Erythroblast (primary cell): ENCODE results near the gene TP53AIP1.

Experiments used
- DNase-seq, 2 experiments: peaks; one replicate each; lab custom pipeline; 2025; lab: John Stamatoyannopoulos, UW
- GATA1 ChIP-seq: IDR thresholded peaks from 2 replicates; pipeline ENCODE4 v1.6.1; 2011; ENCODE audit warnings: low read depth, mild to moderate bottlenecking, control low read depth, low read length, moderate library complexity
- POLR2A ChIP-seq: IDR thresholded peaks from 2 replicates; pipeline ENCODE4 v1.6.1; 2011; ENCODE audit warnings: mild to moderate bottlenecking, low read length

The TP53AIP1 gene

DNA sequence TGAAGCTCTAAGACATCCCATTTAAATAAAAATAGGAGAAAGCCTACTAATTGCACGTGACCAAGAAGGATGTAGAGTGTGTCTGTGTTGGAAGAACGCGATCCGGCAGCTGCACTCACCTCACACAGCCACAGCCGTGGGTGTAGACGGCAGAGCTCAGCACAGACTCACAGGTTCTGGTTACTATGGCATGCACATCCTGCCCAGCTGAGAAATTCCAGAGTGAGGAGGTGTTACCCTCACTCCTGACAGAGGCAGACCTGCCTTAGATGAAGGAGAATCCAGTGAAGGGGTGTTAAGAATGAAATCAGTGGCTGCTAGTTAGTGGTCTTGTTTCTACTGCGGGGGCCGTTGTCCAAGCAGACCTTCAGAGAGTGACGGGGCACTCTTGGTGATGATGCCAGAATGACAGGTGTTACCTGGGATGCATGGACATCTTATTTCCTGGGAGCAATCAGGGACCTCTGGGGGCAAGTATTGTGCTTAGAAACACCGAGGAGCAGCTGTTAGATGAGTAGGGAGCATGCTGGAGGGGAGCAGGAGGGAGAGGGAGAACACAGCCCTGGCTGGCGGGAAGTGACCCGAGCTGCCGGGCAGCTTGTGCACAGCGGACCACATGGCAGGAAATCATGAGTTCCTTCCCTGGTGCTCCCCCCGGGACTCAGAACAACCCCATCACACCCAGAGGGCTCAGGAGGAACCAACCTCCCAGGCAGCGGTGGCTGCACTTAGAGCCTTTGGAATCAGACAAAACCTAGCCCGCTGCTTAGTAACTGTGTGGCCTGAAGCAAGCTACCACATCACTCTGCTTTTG lies 39.2 kb downstream of the TP53AIP1 start:
- TF ChIP-seq POLR2A (no peak), GATA1 (no peak)

DNA sequence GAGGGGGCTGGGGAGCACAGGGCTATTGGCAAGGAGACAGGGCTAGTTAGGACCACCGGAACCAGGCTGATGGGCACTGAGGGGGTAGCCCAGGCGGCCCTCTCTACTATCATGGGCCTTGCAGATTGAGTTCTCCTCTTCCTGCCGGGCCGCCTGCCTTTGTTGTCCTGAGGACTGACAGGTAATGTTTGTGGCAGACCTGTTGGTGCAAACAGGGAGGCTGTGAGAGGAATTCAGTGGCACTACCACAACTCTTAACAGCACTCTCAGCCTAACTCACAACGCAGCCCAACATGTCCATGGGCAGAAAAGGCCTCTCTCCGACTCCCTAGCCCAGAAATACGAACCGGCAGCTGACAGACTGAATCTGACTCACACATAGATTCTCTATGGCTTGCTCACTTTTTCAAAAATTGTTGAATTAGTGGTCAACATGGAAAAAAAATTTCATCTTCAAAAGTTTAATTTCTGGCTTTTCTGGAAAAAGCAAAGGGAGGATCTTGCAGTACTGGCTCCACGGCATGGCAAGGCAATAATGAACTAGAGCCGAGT lies 40.1 kb downstream of the TP53AIP1 start:
- DNase-seq = no peak
- TF ChIP-seq POLR2A (no peak), GATA1 (no peak)

More for the DNA sequence above, 39.2 kb downstream of the TP53AIP1 start:
- no peak for DNase-seq

DNA sequence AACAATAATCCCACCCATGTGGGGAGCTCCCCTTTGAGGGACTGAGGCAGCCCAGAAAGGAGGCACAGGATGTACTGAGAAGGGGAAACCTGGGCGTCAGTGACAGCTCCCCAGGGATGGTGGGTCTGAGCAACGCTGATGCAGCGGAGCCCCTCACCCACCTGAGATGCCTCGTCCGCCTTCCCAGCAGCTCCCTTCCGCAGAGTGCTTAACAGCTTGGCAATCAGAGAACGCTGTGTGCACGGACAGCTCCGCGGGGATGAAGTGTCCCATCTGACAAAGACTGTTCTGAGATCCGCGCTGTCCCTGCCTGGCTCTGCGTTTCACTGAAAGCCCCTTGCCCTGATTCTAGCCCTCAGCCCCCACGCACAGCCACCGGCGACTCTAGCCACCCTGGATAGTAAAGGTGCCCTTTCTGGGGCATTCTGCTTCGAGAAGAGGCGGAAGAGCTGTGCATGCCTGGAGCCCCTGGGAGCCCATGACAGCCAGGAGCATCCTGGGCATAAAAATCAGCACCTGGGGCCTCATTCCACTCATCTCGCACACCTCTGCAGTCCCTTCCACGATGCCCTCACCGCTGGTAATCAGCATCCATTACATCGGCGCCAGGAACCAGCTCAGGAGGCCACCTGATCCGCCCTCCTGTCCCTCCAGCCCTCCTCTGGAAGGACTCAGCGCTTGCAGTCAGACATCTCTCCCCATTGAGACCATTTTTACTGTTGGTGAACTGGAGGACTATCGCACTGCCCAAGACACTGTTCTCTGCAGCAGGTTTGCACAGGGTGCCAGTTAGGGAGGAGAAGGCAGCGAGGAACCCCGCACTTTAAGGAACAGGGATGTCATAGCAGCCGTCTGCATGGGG lies 40.8 kb downstream of the TP53AIP1 start:
- TF ChIP-seq GATA1 (no peak), POLR2A (no peak)
- DNase-seq = no peak

DNA sequence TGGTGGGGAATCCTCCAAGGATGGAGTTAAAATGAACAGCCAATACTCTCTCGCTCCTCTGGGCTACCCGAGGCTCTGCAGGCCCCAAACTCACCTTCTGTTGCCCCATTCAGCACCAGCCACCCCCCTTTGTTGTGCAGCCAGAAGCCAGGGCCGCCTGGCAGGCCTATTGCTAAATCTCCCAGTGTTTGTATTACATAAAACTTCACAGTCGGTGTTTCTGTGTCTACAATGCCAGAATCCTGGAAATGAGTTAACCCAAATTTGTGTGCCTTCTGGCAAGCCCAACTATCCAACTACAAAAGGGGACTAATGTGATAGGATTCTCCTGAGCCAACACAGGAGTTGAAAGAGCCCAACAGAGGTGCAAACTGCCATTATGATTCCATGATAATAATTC lies 42.2 kb downstream of the TP53AIP1 start:
- TF ChIP-seq POLR2A = no peak
- no peak for TF ChIP-seq GATA1
- DNase-seq = no peak

DNA sequence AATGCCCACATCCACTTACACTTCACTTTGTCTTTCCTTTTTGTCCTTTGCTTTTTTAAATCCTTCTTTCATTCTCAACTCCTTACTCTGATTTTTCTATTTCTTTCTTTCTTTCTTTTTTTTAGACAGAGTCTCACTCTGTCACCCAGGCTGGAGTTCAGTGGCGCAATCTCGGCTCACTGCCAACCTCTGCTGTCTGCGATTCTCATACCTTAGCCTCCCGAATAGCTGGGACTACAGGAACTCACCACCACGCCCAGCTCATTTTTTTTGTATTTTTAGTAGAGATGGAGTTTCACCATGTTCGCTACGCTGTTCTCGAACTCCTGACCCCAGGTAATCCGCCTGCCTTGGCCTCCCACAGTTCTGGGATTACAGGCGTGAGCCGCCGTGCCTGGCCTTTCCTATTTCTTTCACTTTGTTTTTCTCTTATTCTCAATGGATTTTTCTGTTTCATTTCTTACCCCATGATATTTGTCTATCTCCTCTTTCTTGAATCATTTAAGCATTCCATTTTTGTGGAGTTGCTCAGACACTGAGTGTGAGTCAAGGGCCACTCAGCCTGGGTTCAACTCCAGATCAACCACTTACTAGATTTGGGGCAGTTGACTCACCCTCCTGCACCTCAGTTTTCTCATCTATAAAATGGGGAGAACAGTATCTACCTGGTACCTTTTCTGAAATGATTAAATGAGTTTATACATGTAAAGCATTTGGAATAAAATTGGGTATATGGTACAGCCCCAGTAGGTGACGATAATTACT lies 43.9 kb downstream of the TP53AIP1 start:
- no peak for TF ChIP-seq GATA1
- no peak for TF ChIP-seq POLR2A
- DNase-seq = no peak

DNA sequence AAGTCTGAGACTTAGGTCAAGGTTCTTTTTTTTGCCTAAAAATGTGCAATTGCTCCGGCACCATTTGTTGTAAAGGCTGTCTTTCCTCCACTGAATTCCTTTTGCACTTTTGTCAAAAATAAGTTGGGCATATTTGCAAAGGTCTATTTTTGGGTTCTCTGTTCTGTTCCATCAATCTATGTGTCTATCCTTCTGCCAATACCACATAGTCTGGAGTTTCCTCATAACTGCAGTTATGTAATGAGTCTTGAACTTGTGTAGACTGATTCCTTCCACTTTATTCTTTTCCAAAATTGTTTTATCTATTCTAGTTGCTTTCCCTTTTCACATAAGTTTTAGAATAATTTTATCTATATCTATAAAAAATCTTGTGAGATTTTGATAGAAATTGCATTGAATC lies 44.8 kb downstream of the TP53AIP1 start:
- TF ChIP-seq POLR2A (no peak), GATA1 (no peak)
- no peak for DNase-seq

DNA sequence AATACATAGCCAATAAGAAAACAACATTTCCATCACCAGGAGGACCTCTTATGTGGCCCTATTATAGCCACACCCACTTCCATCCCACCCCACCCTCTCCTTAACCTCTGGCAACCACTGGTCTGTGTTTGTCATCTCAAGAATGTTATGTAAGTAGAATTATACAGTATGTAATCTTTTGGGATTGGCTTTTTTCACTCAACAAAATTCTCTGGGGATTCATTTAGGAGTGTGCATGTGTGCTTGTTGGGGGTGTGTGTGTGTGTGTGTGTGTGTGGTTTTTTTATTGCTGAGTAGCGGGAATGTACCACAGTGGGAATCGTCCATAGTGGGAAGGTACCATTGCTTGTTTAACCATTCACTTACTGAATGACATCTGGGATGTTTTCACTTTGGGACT lies 46.3 kb downstream of the TP53AIP1 start:
- DNase-seq = no peak
- TF ChIP-seq POLR2A (no peak), GATA1 (no peak)

DNA sequence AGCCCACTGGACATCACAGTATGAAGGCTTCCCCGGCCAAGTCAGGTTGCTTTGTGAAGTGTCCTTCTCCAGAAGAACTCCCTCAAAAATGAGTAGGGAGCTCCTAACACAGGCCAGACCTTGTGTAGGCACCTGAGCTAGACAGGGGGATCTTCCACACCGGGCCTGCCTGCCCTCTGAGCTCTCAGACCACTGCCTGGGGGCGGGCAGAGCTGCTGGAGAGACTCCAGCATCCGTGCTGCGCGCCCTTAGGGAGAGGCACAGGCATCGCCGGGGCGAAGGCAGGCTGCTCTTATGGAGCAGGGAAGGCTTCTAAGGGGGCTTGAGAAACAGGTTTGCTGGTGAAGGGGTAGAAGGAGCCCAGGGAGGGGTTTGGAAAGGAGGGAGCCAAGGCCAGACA lies 47.1 kb downstream of the TP53AIP1 start:
- TF ChIP-seq GATA1 = no peak
- DNase-seq = no peak

DNA sequence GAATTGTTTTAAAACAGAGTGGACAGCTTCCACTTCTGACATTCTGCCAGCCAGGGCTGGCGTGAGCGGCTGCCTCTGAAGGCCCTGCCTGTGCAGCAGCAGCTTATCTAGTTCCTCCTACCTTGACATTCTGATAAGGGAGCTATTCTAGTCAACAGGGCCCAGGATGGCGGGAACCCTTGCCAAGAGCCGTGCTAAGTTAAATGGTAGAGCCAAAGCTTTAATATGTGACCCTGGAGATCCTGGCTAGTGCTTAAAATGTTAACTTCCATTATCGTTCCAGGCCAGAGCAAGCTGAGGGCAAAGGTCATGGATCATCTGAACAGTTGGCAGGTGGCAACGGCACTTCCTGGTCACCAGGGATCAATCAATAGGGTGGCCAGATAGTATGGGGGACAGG lies 48.0 kb downstream of the TP53AIP1 start:
- TF ChIP-seq POLR2A (no peak), GATA1 (no peak)

DNA sequence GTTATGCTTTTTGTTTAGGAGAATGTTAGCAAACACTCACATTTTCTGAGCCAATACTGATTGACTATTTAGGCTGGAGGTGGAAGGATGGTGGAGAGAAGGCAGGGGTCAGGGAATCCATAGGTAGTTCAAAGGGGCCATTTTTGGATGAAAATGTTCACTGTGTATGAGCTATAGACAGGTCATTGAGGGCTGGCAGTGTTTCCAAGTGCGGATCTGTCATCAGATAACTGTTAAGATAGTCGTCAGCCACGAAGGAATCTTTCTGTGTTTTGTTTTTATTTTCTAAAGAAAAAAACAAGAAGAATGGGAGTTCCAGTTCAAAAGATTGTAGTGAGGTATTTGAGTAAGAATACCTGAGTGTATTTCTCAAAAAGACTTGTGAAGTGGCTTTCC lies 48.4 kb downstream of the TP53AIP1 start:
- no peak for DNase-seq
- no peak for TF ChIP-seq POLR2A
- TF ChIP-seq GATA1 = no peak

More for the DNA sequence above, 48.0 kb downstream of the TP53AIP1 start:
- peak; percentile 2 to 65 for DNase-seq

DNA sequence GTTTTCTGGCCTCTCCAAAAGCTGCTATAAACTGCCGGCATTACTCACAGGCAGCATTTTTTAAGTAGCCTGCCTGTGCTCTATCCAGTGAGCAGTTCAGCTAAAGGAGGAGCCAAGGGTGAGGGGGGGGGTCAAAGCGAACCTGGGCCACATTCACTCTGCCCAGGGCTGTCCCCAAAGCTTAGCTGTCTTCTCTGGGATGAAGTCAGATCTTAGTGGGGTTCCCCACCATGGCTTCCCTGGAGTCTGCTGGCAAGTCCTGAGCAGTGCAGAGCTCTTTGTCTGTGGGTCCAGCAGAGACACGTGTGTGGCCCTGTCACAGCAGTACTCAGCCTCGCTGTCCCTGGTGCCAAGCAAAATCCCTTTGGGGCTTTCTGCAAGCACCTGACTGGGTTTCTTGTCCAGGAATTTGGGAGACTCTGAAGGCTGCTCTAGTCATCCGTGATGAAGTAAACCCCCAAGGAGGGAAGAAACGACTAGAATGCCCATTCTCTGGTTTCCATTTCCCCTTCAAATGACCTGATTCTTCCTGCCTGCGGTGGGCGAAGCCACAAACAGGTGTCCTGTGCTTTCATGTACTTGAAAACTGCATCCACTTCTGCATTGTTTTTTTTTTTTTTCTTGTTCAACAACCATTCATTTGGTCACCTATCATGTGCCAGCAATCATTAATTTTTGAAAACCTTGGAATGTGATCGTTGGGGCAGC lies 48.9 kb downstream of the TP53AIP1 start:
- no peak for DNase-seq
- TF ChIP-seq GATA1 (no peak), POLR2A (no peak)

DNA sequence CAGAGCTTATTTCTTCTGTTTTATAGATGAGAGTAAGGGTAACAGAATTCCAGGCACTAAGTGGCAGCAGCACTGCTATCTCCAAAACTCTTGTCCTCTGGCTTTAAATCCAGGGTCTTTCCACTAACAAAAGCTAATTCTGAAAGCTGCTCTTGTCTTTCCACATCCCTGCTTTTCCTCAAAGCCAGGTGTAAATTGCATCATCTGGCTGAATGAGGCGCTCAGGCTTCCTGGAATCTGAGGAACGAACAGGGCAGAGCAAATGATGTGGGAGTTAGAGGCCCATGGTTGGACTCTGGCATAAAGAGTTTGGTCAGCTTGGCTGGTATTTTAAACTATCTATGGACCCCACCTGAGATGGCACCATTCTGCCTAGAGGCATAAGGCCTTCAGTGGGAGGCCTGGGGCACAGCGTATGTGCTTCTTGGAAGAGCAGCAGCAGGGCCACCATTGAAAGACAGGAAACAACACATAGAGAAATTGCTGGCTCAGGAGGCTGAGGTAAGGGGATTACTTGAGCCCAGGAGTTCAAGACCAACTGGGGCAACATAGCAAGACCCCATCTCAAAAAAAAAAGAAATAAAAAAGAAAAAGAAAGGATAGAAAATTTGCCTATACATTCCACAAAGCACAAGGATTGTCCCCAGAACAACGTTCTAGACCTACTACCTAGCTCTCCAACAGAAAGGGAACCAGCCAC lies 49.7 kb downstream of the TP53AIP1 start:
- TF ChIP-seq GATA1 (no peak), POLR2A (no peak)
- DNase-seq = no peak

DNA sequence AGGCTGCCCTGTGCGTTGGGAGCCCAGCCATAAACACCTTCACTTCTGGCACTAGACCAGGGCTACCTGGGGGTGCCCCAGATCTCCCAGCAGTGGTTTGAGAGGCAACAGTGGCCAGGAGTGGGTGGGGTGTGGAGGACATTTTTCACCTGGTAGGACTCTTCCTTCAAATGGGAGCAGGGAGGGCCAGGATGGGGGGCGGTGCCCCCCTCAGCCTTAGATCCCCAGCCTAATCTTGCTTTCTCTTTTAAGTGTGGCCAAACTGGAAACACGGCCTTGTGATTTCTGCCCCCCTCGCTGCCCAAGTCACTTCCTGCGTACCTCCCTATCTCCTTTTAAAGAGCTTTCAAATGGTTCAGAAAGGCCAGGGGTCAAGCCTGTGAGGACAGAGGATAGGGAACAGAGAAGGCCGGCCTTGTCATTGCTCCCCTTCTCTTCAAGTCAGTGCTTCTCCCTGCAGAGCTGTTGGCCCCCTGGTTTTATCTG lies 50.7 kb downstream of the TP53AIP1 start:
- DNase-seq = no peak
- TF ChIP-seq POLR2A (no peak), GATA1 (no peak)
